Suprapubic skin (tissue), 4 donors: Measurements from ENCODE around the gene TRNAU1AP. TPM values are rescaled to one million over a fixed set of nuclear protein-coding genes. Genes with fewer than 3 reads are reported as not detected.

Source experiments
- total RNA-seq, 4 donors: library from RNA; depleted of rRNA; stranded (reverse); fragments of >200 nt; gene quantifications; one replicate each; pipeline ENCODE4 v1.1.0, GENCODE V29; 2016

TRNAU1AP gene
- total RNA-seq, 4 donors from 2014 or later: 17.6 to 36.7 (median 21.5) TPM

Other genes with a start within 250 kb of the TRNAU1AP start
- gene MED18, start 224.0 kb upstream of the TRNAU1AP start, total RNA-seq: 10 to 100 TPM in 3 of 4 donors, 1 to 10 TPM in 1; 9.0 to 17.3 (median 12.4) TPM
- 10 to 100 TPM; 29.0 to 64.2 (median 47.5) TPM for gene PHACTR4, start 183.3 kb upstream of the TRNAU1AP start, total RNA-seq
- 10 to 100 TPM; 19.8 to 36.8 (median 25.3) TPM for gene RCC1, start 47.0 kb upstream of the TRNAU1AP start, total RNA-seq
- gene RAB42, start 39.2 kb downstream of the TRNAU1AP start, total RNA-seq: 1 to 10 TPM in 2 of 4 donors, under 1 TPM in 1, not detected in 1; 0.70 to 1.4 (median 1.4) TPM
- gene TAF12, start 90.0 kb downstream of the TRNAU1AP start, total RNA-seq: 10 to 100 TPM; 25.7 to 29.9 (median 27.3) TPM
- not detected for gene RNU11, start 95.5 kb downstream of the TRNAU1AP start, total RNA-seq
- gene GMEB1, start 115.7 kb downstream of the TRNAU1AP start, total RNA-seq: 10 to 100 TPM; 11.6 to 17.4 (median 14.5) TPM
- gene YTHDF2, start 183.9 kb downstream of the TRNAU1AP start, total RNA-seq: 100 to 1,000 TPM in 1 of 4 donors, 10 to 100 TPM in 3; 64.8 to 120 (median 84.9) TPM